Measurements from ENCODE around the gene ASAP3. TPM values are rescaled to one million over a fixed set of nuclear protein-coding genes. Genes with fewer than 3 reads are reported as not detected.

ASAP3 gene
- total RNA-seq, 1 donor from 2014 or later: 3.9 TPM

- TF ChIP-seq EZH2 (IDR thresholded peaks at IDR 0.05): no peak
- no peak for TF ChIP-seq EZH2phosphoT487 (IDR thresholded peaks at IDR 0.05)
- TF ChIP-seq CTCF (IDR thresholded peaks at IDR 0.05): no peak
- peaks cover 5% of the 10 kb centered on the region for H3K36me3 Mint-ChIP-seq
- no peak overlapping the region for H3K27ac Mint-ChIP-seq
Measured at GRCh38 chr1:23395849-23396248, 88.1 kb downstream of the ASAP3 start.

GRCh38 chr1:23395154-23395724 lies 88.7 kb downstream of the ASAP3 start:
- Mint-ChIP-seq H3K4me3 (peak overlapping the region; percentile 50), H3K36me3 (peaks cover 5% of the 10 kb centered on the region), H3K4me1 (peaks cover 26% of the 10 kb centered on the region), H3K27ac (peak overlapping the region; percentile 94), H3K27me3 (ENCODE audit: insufficient read depth, low read depth) (peaks cover 13% of the 10 kb centered on the region), H3K9me3 (peaks cover 3% of the 10 kb centered on the region)
- H3K79me2 ChIP-seq (ENCODE audit: low read depth): no peaks in the 10 kb centered on the region
- peaks cover 14% of the 10 kb centered on the region for H3F3A ChIP-seq (ENCODE audit: low read depth)
- H3K27me3 ChIP-seq: peaks cover 97% of the 10 kb centered on the region
- peaks cover 8% of the 10 kb centered on the region for H3K4me1 ChIP-seq
- no peak for DNase-seq (ENCODE audit: low spot score)
- H3K9me3 ChIP-seq (ENCODE audit: low read depth): no peaks in the 10 kb centered on the region
- H3K4me3 ChIP-seq: no peak overlapping the region
- H3K4me2 ChIP-seq: peak overlapping the region; percentile 25
- H3K36me3 ChIP-seq: no peaks in the 10 kb centered on the region
- no peak overlapping the region for H2AFZ ChIP-seq (replicated peaks)
- TF ChIP-seq EZH2 (IDR thresholded peaks at IDR 0.05) (no peak), CTCF (IDR thresholded peaks at IDR 0.05) (no peak), EZH2phosphoT487 (IDR thresholded peaks at IDR 0.05) (no peak)
- H3K27ac ChIP-seq: no peak overlapping the region
- no peaks in the 10 kb centered on the region for H4K20me1 ChIP-seq (ENCODE audit: low read depth)
- H3K9ac ChIP-seq: no peak overlapping the region

More at GRCh38 chr1:23395849-23396248, 88.1 kb downstream of the ASAP3 start:
- no peaks in the 10 kb centered on the region for H3K79me2 ChIP-seq (ENCODE audit: low read depth)
- H3F3A ChIP-seq (ENCODE audit: low read depth): peaks cover 14% of the 10 kb centered on the region
- no peak overlapping the region for H3K4me3 ChIP-seq
- no peaks in the 10 kb centered on the region for H3K36me3 ChIP-seq
- Mint-ChIP-seq H3K4me1 (peaks cover 25% of the 10 kb centered on the region), H3K27me3 (ENCODE audit: insufficient read depth, low read depth) (peaks cover 10% of the 10 kb centered on the region), H3K9me3 (peaks cover 3% of the 10 kb centered on the region), H3K4me3 (no peak overlapping the region)
- H2AFZ ChIP-seq (replicated peaks): no peak overlapping the region
- no peaks in the 10 kb centered on the region for H3K9me3 ChIP-seq (ENCODE audit: low read depth)
- H3K9ac ChIP-seq: no peak overlapping the region
- H3K4me2 ChIP-seq: no peak overlapping the region
- peaks cover 8% of the 10 kb centered on the region for H3K4me1 ChIP-seq
- DNase-seq (ENCODE audit: low spot score): no peak
- no peaks in the 10 kb centered on the region for H4K20me1 ChIP-seq (ENCODE audit: low read depth)
- peaks cover 97% of the 10 kb centered on the region for H3K27me3 ChIP-seq
- H3K27ac ChIP-seq: no peak overlapping the region

- peaks cover 97% of the 10 kb centered on the region for H3K27me3 ChIP-seq
- H3K9ac ChIP-seq: no peak overlapping the region
- H3K27me3 Mint-ChIP-seq (ENCODE audit: insufficient read depth, low read depth): peaks cover 17% of the 10 kb centered on the region
- peak overlapping the region; percentile 50 for H3K4me3 Mint-ChIP-seq
- no peak for TF ChIP-seq CTCF (IDR thresholded peaks at IDR 0.05)
- no peak for TF ChIP-seq EZH2 (IDR thresholded peaks at IDR 0.05)
- TF ChIP-seq EZH2phosphoT487 (IDR thresholded peaks at IDR 0.05): no peak
- peak overlapping the region; percentile 25 for H3K4me2 ChIP-seq
- no peaks in the 10 kb centered on the region for H3K9me3 ChIP-seq (ENCODE audit: low read depth)
- H3K79me2 ChIP-seq (ENCODE audit: low read depth): no peaks in the 10 kb centered on the region
- peaks cover 15% of the 10 kb centered on the region for H3F3A ChIP-seq (ENCODE audit: low read depth)
- peaks cover 8% of the 10 kb centered on the region for H3K4me1 ChIP-seq
- H3K36me3 Mint-ChIP-seq: peaks cover 5% of the 10 kb centered on the region
- no peaks in the 10 kb centered on the region for H3K36me3 ChIP-seq
- H3K27ac ChIP-seq: no peak overlapping the region
- H4K20me1 ChIP-seq (ENCODE audit: low read depth): no peaks in the 10 kb centered on the region
- DNase-seq (ENCODE audit: low spot score): peak; percentile 39
- no peak overlapping the region for H3K4me3 ChIP-seq
- H2AFZ ChIP-seq (replicated peaks): no peak overlapping the region
- H3K4me1 Mint-ChIP-seq: peaks cover 29% of the 10 kb centered on the region
- peak overlapping the region; percentile 94 for H3K27ac Mint-ChIP-seq
- peaks cover 3% of the 10 kb centered on the region for H3K9me3 Mint-ChIP-seq
Measured at GRCh38 chr1:23394684-23395083, 89.3 kb downstream of the ASAP3 start.

Measured in neural progenitor cell (in vitro differentiated cells).